ENCODE results near the gene ALG2.

The ALG2 gene

GRCh38 chr9:99222416-99223270 lies 901 bp upstream of the ALG2 start:
- Histone ChIP-seq H3K4me3 (ENCODE audit: low read depth, low read length) (peak overlapping the region; percentile 97), H3K9me3 (ENCODE audit: control insufficient read depth, insufficient read depth, low read depth, low read length) (no peaks in the 10 kb centered on the region), H3K36me3 (ENCODE audit: control insufficient read depth in 2 of 2, insufficient read depth in 1 of 2, low read length in 2 of 2) (peaks cover 7 to 56% of the 10 kb centered on the region in 2 experiments; a peak in 2 of 3 replicates), H3K27ac (ENCODE audit: extremely low read depth, low read depth, low read length) (peak overlapping the region; percentile 92), H3K4me1 (ENCODE audit: control insufficient read depth, insufficient read depth, low read length) (peaks cover 3% of the 10 kb centered on the region)
- peak; percentile 61 for TF ChIP-seq ZNF600 (tag by site-specific recombination; IDR thresholded peaks at IDR 0.05)
- no peak for TF ChIP-seq ZSCAN23 (tag by site-specific recombination; IDR thresholded peaks at IDR 0.05)
- TF ChIP-seq ZNF776 (tag by site-specific recombination; IDR thresholded peaks at IDR 0.05; ENCODE audit: borderline replicate concordance) = no peak
- no peak for TF ChIP-seq ZBTB7A (tag by site-specific recombination; IDR thresholded peaks at IDR 0.05; ENCODE audit: low read depth)
- TF ChIP-seq GLI2 (tag by site-specific recombination; IDR thresholded peaks at IDR 0.05; ENCODE audit: borderline replicate concordance, low read depth) = no peak
- peak; percentile 96 for TF ChIP-seq ZBTB20 (tag by site-specific recombination; IDR thresholded peaks at IDR 0.05)
- TF ChIP-seq ZNF76 (tag by site-specific recombination; IDR thresholded peaks at IDR 0.05; ENCODE audit: borderline replicate concordance, low read depth) = peak; percentile 58
- no peak for TF ChIP-seq ZNF148 (tag by site-specific recombination; IDR thresholded peaks at IDR 0.05; ENCODE audit: borderline replicate concordance)
- TF ChIP-seq ZBTB48 (tag by site-specific recombination; IDR thresholded peaks at IDR 0.05) = no peak
- TF ChIP-seq ZNF768 (tag by site-specific recombination; IDR thresholded peaks at IDR 0.05) = no peak
- TF ChIP-seq ZNF335 (tag by site-specific recombination; conservative IDR thresholded peaks at IDR 0.05) = no peak; the same call in none of the 2 replicates
- TF ChIP-seq ZBTB49 (tag by site-specific recombination; IDR thresholded peaks at IDR 0.05; ENCODE audit: low read depth) = no peak
- TF ChIP-seq CTCF (tag by site-specific recombination; IDR thresholded peaks at IDR 0.05) = peak; percentile 34; the same call in 1 of the 2 replicates
- TF ChIP-seq ZNF26 (tag by site-specific recombination; IDR thresholded peaks at IDR 0.05) = no peak
- 0 out of 2 replicates have a peak, but pooled peaks have one; percentile 32 for TF ChIP-seq PRDM1 (tag by site-specific recombination; IDR thresholded peaks at IDR 0.05)
- no peak for TF ChIP-seq ZNF350 (tag by site-specific recombination; IDR thresholded peaks at IDR 0.05)
- no peak for TF ChIP-seq KLF9 (tag by site-specific recombination; IDR thresholded peaks at IDR 0.05; ENCODE audit: low read depth)
- TF ChIP-seq PATZ1 (tag by site-specific recombination; IDR thresholded peaks at IDR 0.05) = 0 out of 2 replicates have a peak, but pooled peaks have one; percentile 0
- TF ChIP-seq ZNF530 (tag by site-specific recombination; IDR thresholded peaks at IDR 0.05; ENCODE audit: low read depth) = no peak
- TF ChIP-seq ZNF830 (tag by site-specific recombination; IDR thresholded peaks at IDR 0.05; ENCODE audit: low read depth) = no peak
- no peak for TF ChIP-seq ZNF398 (tag by site-specific recombination; IDR thresholded peaks at IDR 0.05)
- 0 out of 2 replicates have a peak, but pooled peaks have one; percentile 18 for TF ChIP-seq ZNF341 (tag by site-specific recombination; IDR thresholded peaks at IDR 0.05; ENCODE audit: low read depth)
- CTCF ChIA-PET = interaction anchor here (0.7 to 1.7 kb wide), 5 partner anchors 9 to 37 kb away, joined by 3 to 12 read pairs (median 5); no protein-coding TSS in a partner anchor
- POLR2A ChIA-PET = interaction anchor here (0.5 to 3.9 kb wide), 18 partner anchors 10 to 875 kb away, joined by 3 to 29 read pairs (median 4); partner anchors contain the start of gene NR4A3
